Activated T-helper 1 cell treated with anti-CD3 and anti-CD28 coated beads, Interleukin-12 subunit alpha, Interleukin-12 subunit beta, Interleukin-2, Interleukin-4 antibody, amounts not matched to agents 30 ng/mL and 10 ng/mL and 1 ng/mL, durations not matched to agents 14 hours and 24 hours and 36 hours (primary cell): ENCODE results near the gene BCAT1. TPM values are rescaled to one million over a fixed set of nuclear protein-coding genes. Genes with fewer than 3 reads are reported as not detected.

Source experiments
- DNase-seq: peaks from one replicate; pipeline ENCODE4 v3.0.0; 2021; ENCODE audit warnings: low spot score
- H3K27ac Mint-ChIP-seq: one replicate; pipeline ENCODE4 v1.8.0; 2021; ENCODE audit warnings: mild to moderate bottlenecking, mixed read lengths
- H3K27me3 Mint-ChIP-seq: one replicate; pipeline ENCODE4 v1.8.0; 2022; ENCODE audit warnings: mild to moderate bottlenecking, moderate library complexity, mixed read lengths; ENCODE audit not compliant: insufficient read depth
- H3K36me3 Mint-ChIP-seq: one replicate; pipeline ENCODE4 v1.8.0; 2021; ENCODE audit warnings: low read depth, mixed read lengths
- H3K4me1 Mint-ChIP-seq: one replicate; pipeline ENCODE4 v1.8.0; 2021; ENCODE audit warnings: low read depth, mixed read lengths
- H3K4me3 Mint-ChIP-seq: one replicate; pipeline ENCODE4 v1.8.0; 2021; ENCODE audit warnings: mild to moderate bottlenecking, moderate library complexity, mixed read lengths
- H3K9me3 Mint-ChIP-seq: one replicate; pipeline ENCODE4 v1.8.0; 2021; ENCODE audit warnings: mixed read lengths
- intact Hi-C: fragments of 100-400 bp; cut with micrococcal nuclease; formaldehyde crosslinking; loops from one replicate; pipeline ENCODE4 v1.15.1; 2024
- total RNA-seq: library from RNA; stranded (reverse); gene quantifications from 2 replicates; pipeline ENCODE4 v1.2.3, GENCODE V29; 2022

Gene BCAT1
- total RNA-seq, 1 donor from 2014 or later, result 37.3 TPM

- no peak for DNase-seq
- Mint-ChIP-seq H3K4me1 (peaks cover 33% of the 10 kb centered on the region), H3K27ac (no peak overlapping the region), H3K9me3 (peaks cover 11% of the 10 kb centered on the region), H3K4me3 (no peak overlapping the region), H3K36me3 (peaks cover 4% of the 10 kb centered on the region), H3K27me3 (no peaks in the 10 kb centered on the region)
- intact Hi-C loops, result no loop called here
Observed at GRCh38 chr12:24798335-24798734, 150.6 kb downstream of the BCAT1 start.

DNA sequence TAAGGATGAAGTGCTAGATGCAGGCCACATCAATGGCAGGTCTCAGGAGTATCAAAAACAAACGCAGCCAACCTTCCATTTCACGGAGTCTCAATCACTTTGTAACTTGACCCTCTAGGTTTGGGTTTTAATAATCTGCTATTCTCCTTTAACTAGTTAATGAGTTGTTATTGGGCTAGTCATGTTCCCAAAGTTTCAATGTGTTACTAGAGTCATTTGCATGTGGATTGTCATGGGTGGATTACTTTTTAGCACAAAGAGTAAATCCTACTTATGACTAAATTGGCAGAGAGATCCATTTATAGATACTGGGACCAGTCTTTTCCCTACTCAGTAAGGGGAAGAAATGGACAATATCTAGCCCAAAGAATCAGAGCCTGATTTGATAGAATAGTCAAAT, 151.0 kb downstream of the BCAT1 start:
- intact Hi-C loops, result no loop called here
- Mint-ChIP-seq H3K27me3 (no peaks in the 10 kb centered on the region), H3K9me3 (peaks cover 7% of the 10 kb centered on the region), H3K36me3 (peaks cover 3% of the 10 kb centered on the region), H3K4me3 (no peak overlapping the region), H3K4me1 (peaks cover 33% of the 10 kb centered on the region), H3K27ac (no peak overlapping the region)
- DNase-seq, result no peak

DNA sequence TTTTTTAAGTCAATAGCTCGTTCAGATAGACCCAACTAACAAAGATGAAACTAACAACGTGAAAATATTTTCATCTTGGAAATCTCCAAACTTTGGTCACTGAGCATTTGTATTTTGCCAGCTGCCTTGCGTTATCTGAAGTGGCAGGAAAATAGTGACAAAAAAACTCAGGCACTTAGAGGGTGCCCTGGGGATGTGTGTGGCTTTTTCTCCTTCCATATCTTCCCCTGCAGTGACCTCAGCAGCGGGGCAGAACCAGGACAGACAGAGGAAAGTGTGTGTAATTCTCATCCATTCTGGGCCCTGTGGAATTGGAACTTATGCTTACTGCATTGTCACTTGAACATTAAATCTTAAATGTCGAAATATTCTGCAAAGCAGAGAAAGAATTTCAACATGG, 152.0 kb downstream of the BCAT1 start:
- no peak for DNase-seq
- Mint-ChIP-seq H3K27me3 (no peaks in the 10 kb centered on the region), H3K4me3 (no peak overlapping the region), H3K27ac (no peak overlapping the region), H3K36me3 (peaks cover 2% of the 10 kb centered on the region), H3K4me1 (peaks cover 40% of the 10 kb centered on the region), H3K9me3 (peaks cover 6% of the 10 kb centered on the region)
- intact Hi-C loops, result no loop called here

DNA sequence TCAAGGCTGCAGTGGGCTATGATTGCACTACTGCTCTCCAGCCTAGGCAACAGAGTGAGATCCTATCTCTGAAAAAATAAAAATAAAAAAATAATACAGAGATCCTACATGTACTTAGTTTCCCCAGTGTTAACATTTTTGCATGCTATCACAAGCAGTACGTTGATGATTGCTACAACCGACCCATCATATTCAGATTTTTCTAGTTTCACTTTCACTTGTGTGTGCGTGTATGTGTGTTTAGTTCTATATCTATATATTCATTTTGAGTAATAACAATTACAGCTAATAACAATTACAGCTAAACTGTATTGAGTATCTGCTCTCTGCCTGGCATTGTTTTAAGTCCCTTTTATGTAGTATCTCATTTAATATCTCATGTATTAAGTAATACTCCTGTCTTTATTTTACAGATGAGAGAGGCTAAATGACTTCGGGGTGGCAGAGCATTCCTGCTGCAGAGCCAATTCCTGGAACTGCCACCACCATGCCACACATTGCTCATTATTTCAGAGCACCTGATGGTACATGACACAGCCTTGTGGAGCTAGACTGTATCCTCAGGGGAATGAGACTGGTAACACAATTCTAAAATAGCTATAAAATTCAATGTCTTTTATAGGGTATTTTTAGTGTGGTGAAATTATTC, 153.1 kb downstream of the BCAT1 start:
- no peaks in the 10 kb centered on the region for H3K27me3 Mint-ChIP-seq
- H3K27ac Mint-ChIP-seq, result peak overlapping the region; percentile 10
- peaks cover 48% of the 10 kb centered on the region for H3K4me1 Mint-ChIP-seq
- DNase-seq, result no peak
- intact Hi-C loops, result loop anchor here (2.0 kb wide), 2 partner anchors 27 to 43 kb away; no protein-coding TSS in a partner anchor
- peaks cover 7% of the 10 kb centered on the region for H3K9me3 Mint-ChIP-seq
- no peaks in the 10 kb centered on the region for H3K36me3 Mint-ChIP-seq
- H3K4me3 Mint-ChIP-seq, result peak overlapping the region; percentile 82

DNA sequence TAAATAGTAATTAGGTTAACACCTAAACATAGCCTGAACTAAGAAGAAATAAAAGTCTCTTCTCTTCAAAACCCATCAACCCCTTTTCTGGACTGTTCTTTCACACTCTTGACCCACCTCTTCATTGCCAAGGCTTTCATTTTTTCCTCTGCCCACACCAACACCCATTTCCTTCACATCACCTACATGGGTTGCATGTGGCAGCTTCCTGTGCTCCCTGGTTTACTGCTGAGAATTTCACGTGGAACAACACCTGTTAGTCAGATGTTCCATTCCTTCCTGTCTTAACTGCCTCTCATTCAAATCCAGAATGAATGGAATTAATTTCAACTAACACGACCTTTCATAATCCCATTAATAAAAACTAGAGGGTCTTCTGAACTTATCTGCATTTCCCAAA, 157.3 kb downstream of the BCAT1 start:
- Mint-ChIP-seq H3K4me1 (peaks cover 40% of the 10 kb centered on the region), H3K4me3 (no peak overlapping the region), H3K9me3 (peaks cover 7% of the 10 kb centered on the region), H3K27me3 (no peaks in the 10 kb centered on the region), H3K36me3 (no peaks in the 10 kb centered on the region), H3K27ac (peak overlapping the region; percentile 68)
- intact Hi-C loops, result no loop called here
- DNase-seq, result no peak

- intact Hi-C loops, result loop anchor here (10.0 kb wide), 1 partner anchor 494 kb away; no protein-coding TSS in a partner anchor
- H3K9me3 Mint-ChIP-seq, result peaks cover 7% of the 10 kb centered on the region
- H3K4me1 Mint-ChIP-seq, result peaks cover 25% of the 10 kb centered on the region
- H3K36me3 Mint-ChIP-seq, result no peaks in the 10 kb centered on the region
- H3K4me3 Mint-ChIP-seq, result no peak overlapping the region
- no peak overlapping the region for H3K27ac Mint-ChIP-seq
- peaks cover 10% of the 10 kb centered on the region for H3K27me3 Mint-ChIP-seq
- no peak for DNase-seq
Observed at GRCh38 chr12:24788886-24789285, 160.0 kb downstream of the BCAT1 start.

DNA sequence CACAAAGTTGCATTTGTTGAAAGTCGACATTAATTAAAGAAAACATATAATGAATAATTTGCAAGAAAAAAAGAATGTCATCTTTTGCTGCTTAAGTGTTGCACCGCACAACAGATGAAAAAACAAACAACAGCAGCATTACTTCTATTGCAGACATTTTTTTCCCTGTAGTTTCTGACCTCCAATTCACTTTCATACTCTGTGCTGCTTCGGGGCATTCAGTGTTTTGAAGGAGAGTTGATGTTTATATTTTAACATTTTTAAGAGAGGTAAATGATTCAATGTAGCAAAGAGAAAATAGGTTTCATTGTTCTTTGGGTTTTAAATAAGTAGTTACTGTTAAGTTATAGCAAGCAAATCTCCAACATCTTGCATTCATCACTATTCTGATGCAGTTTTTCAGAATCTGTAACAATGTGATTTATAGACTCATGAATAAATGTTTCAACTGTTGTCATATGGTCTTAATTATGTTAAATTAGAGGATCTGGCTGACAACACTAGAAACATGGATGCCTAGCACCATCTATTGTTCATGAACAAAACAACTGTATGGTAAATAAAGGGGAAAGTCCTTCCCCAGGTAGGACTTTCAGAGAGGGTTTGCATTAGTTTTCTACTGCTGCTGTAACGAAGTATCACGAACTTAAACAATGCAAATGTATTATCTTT, 168.1 kb downstream of the BCAT1 start:
- Mint-ChIP-seq H3K27me3 (peaks cover 14% of the 10 kb centered on the region), H3K4me3 (no peak overlapping the region), H3K4me1 (no peaks in the 10 kb centered on the region), H3K36me3 (no peaks in the 10 kb centered on the region), H3K9me3 (no peaks in the 10 kb centered on the region), H3K27ac (no peak overlapping the region)
- no peak for DNase-seq
- intact Hi-C loops, result loop anchor here (2.0 to 10.0 kb wide), 2 partner anchors 486 to 1576 kb away; no protein-coding TSS in a partner anchor

- DNase-seq, result no peak
- H3K36me3 Mint-ChIP-seq, result no peaks in the 10 kb centered on the region
- intact Hi-C loops, result loop anchor here (5.0 kb wide), 2 partner anchors 181 to 216 kb away; no protein-coding TSS in a partner anchor
- no peak overlapping the region for H3K27ac Mint-ChIP-seq
- H3K4me1 Mint-ChIP-seq, result no peaks in the 10 kb centered on the region
- no peaks in the 10 kb centered on the region for H3K9me3 Mint-ChIP-seq
- no peak overlapping the region for H3K4me3 Mint-ChIP-seq
- peaks cover 6% of the 10 kb centered on the region for H3K27me3 Mint-ChIP-seq
Observed at GRCh38 chr12:24778486-24779304, 170.2 kb downstream of the BCAT1 start.

DNA sequence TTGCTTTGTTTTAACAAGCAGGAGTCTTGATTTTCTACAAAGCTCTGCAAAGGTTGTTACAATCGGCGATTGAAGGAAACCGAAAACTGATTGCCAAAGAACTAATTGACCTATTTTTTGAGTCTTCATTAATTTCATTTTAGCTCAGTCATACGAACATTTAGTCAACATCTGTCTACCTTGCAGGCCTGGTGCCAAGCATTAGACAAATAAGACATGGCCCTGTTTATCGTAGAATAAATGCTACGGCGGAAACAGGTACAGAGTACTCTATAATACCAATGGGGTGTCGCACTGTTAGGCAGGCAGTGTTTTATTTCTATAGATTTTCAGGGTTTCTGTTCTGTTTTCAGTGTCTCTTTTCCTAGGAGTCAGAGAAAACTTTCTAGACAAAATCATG, 171.5 kb downstream of the BCAT1 start:
- Mint-ChIP-seq H3K9me3 (no peaks in the 10 kb centered on the region), H3K27me3 (peaks cover 6% of the 10 kb centered on the region), H3K4me3 (no peak overlapping the region), H3K4me1 (no peaks in the 10 kb centered on the region), H3K36me3 (no peaks in the 10 kb centered on the region), H3K27ac (no peak overlapping the region)
- intact Hi-C loops, result loop anchor here (5.0 kb wide), 2 partner anchors 180 to 215 kb away; no protein-coding TSS in a partner anchor
- DNase-seq, result no peak

GRCh38 chr12:24776861-24777260, 172.0 kb downstream of the BCAT1 start:
- Mint-ChIP-seq H3K9me3 (no peaks in the 10 kb centered on the region), H3K27me3 (peaks cover 6% of the 10 kb centered on the region), H3K27ac (no peak overlapping the region), H3K4me3 (no peak overlapping the region), H3K36me3 (no peaks in the 10 kb centered on the region), H3K4me1 (no peaks in the 10 kb centered on the region)
- no peak for DNase-seq
- intact Hi-C loops, result loop anchor here (5.0 kb wide), 2 partner anchors 180 to 215 kb away; no protein-coding TSS in a partner anchor

GRCh38 chr12:24775073-24775472, 173.8 kb downstream of the BCAT1 start:
- Mint-ChIP-seq H3K27ac (no peak overlapping the region), H3K27me3 (no peaks in the 10 kb centered on the region), H3K4me1 (no peaks in the 10 kb centered on the region), H3K36me3 (no peaks in the 10 kb centered on the region), H3K4me3 (no peak overlapping the region), H3K9me3 (peaks cover 3% of the 10 kb centered on the region)
- intact Hi-C loops, result loop anchor here (5.0 kb wide), 2 partner anchors 178 to 213 kb away; no protein-coding TSS in a partner anchor
- no peak for DNase-seq

- intact Hi-C loops, result no loop called here
- no peak overlapping the region for H3K4me3 Mint-ChIP-seq
- peaks cover 3% of the 10 kb centered on the region for H3K9me3 Mint-ChIP-seq
- H3K27ac Mint-ChIP-seq, result no peak overlapping the region
- DNase-seq, result no peak
- no peaks in the 10 kb centered on the region for H3K4me1 Mint-ChIP-seq
- no peaks in the 10 kb centered on the region for H3K36me3 Mint-ChIP-seq
- H3K27me3 Mint-ChIP-seq, result no peaks in the 10 kb centered on the region
Observed at GRCh38 chr12:24773996-24774395, 174.9 kb downstream of the BCAT1 start.

DNA sequence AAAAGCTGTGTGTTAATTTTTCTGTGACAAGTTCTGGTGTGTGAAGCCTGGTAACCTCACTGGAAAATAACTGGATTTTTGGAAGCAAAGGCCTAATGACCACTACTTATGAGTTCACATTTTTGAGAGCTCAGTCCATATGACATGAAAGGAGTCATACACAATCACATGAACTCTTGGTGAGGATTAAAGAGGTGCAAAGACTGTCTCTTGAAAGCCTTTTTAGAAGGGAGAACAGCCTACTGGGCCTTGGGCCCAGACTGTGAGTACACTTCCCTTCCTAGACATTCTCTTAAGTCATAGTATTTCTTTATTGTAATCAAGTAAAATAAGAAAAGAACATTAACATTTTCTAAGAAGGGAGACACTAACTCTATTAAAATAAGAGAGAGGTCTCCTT, 176.1 kb downstream of the BCAT1 start:
- no peak overlapping the region for H3K27ac Mint-ChIP-seq
- no peaks in the 10 kb centered on the region for H3K36me3 Mint-ChIP-seq
- H3K27me3 Mint-ChIP-seq, result no peaks in the 10 kb centered on the region
- H3K4me3 Mint-ChIP-seq, result no peak overlapping the region
- no peaks in the 10 kb centered on the region for H3K4me1 Mint-ChIP-seq
- DNase-seq, result no peak
- intact Hi-C loops, result no loop called here
- H3K9me3 Mint-ChIP-seq, result peaks cover 3% of the 10 kb centered on the region
